Measurements from ENCODE around the gene ZNF76.

DNA sequence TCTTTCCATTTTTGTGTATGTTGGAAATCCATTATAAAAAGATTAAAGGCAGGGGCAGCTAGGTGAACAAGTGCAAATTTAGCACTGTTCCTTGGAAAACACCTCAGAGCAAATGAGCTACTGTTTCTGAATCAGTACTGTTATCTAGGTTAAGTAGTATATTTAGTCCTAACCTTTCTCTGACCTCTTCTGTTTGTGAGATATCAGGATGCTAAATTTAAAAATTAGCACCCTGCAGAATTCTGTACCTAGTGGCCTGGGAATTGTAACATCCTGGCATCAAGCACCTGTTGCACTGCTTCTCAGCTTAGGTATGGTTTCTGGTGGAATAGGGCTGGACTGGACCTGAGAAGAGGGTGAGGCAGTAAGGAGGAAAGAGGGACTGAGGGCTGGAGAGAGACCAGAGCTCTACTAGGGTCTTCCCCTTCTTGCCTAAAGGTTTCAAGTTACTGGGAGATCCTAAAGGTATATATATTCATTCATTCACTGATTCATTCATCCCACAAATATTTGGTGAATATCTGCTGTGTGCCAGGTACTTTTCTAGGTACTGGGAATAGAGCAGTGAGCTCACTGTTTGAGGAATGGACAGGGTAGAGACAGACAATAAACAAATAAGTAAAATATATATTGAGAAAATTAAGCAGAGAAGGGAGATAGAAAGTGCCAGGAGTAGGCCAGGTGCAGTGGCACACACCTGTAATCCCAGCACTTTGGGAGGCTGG, 5.2 kb downstream of the ZNF76 start:
- TF ChIP-seq POLR2A (IDR thresholded peaks at IDR 0.05; ENCODE audit: low read depth, low read length) (no peak), POLR2AphosphoS5 (IDR thresholded peaks at IDR 0.05; ENCODE audit: low read depth, low read length) (no peak), TAF1 (IDR thresholded peaks at IDR 0.05; ENCODE audit: low read depth, low read length) (no peak)

All from GM12891 (cell line).